ENCODE results near the gene MED12L. TPM values are rescaled to one million over a fixed set of nuclear protein-coding genes. Genes with fewer than 3 reads are reported as not detected.

Gene MED12L
- total and polyA plus RNA-seq, 10 of the 15 experiments (the other 5 are each of a cell fraction or from before 2014, with no cell fraction given), result 0.01 to 0.06 (median 0.03) TPM; not detected in 2

- TF ChIP-seq RELA (IDR thresholded peaks at IDR 0.05; ENCODE audit: borderline replicate concordance, partially characterized antibody), result no peak
- TF ChIP-seq, protein P1, sequence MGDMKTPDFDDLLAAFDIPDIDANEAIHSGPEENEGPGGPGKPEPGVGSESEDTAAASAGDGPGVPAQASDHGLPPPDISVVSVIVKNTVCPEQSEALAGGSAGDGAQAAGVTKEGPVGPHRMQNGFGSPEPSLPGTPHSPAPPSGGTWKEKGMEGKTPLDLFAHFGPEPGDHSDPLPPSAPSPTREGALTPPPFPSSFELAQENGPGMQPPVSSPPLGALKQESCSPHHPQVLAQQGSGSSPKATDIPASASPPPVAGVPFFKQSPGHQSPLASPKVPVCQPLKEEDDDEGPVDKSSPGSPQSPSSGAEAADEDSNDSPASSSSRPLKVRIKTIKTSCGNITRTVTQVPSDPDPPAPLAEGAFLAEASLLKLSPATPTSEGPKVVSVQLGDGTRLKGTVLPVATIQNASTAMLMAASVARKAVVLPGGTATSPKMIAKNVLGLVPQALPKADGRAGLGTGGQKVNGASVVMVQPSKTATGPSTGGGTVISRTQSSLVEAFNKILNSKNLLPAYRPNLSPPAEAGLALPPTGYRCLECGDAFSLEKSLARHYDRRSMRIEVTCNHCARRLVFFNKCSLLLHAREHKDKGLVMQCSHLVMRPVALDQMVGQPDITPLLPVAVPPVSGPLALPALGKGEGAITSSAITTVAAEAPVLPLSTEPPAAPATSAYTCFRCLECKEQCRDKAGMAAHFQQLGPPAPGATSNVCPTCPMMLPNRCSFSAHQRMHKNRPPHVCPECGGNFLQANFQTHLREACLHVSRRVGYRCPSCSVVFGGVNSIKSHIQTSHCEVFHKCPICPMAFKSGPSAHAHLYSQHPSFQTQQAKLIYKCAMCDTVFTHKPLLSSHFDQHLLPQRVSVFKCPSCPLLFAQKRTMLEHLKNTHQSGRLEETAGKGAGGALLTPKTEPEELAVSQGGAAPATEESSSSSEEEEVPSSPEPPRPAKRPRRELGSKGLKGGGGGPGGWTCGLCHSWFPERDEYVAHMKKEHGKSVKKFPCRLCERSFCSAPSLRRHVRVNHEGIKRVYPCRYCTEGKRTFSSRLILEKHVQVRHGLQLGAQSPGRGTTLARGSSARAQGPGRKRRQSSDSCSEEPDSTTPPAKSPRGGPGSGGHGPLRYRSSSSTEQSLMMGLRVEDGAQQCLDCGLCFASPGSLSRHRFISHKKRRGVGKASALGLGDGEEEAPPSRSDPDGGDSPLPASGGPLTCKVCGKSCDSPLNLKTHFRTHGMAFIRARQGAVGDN (IDR thresholded peaks at IDR 0.05), result no peak
- no peak for TF ChIP-seq KAT2A (conservative IDR thresholded peaks at IDR 0.05; ENCODE audit: control insufficient read depth, low read depth, low read length)
- no peak for TF ChIP-seq MTA3 (IDR thresholded peaks at IDR 0.05; ENCODE audit: borderline replicate concordance, low read length)
- TF ChIP-seq TBL1XR1 (IDR thresholded peaks at IDR 0.05; ENCODE audit: low read depth, low read length), result no peak
- no peak for TF ChIP-seq BCL3 (IDR thresholded peaks at IDR 0.05; ENCODE audit: borderline replicate concordance, insufficient read depth, low read depth, low read length, poor library complexity, severe bottlenecking)
- no peak for TF ChIP-seq WRNIP1 (IDR thresholded peaks at IDR 0.05; ENCODE audit: borderline replicate concordance, low read depth, low read length)
These were observed 398.0 kb downstream of the MED12L start (continued) for GRCh38 chr3:151483488-151483887.

All from GM12878 (cell line).